ENCODE measurements around the gene MRPS27.

Gene MRPS27

GRCh38 chr5:72237879-72238278, 82.2 kb downstream of the MRPS27 start:
- CTCF ChIA-PET: interaction anchor here (2.3 kb wide), 1 partner anchor 10 kb away, joined by 10 read pairs; no protein-coding TSS in a partner anchor
- no peak for DNase-seq (ENCODE audit: extremely low spot score)
- no peak for TF ChIP-seq CTCF (IDR thresholded peaks at IDR 0.05; ENCODE audit: control extremely low read depth, extremely low read depth, low read depth, missing control alignments)
- POLR2A ChIA-PET: no interaction called here

GRCh38 chr5:72237415-72237814, 82.6 kb downstream of the MRPS27 start:
- POLR2A ChIA-PET: no interaction called here
- CTCF ChIA-PET: interaction anchor here (0.6 to 1.6 kb wide), 2 partner anchors 8 to 15 kb away, joined by 3 to 10 read pairs; no protein-coding TSS in a partner anchor
- TF ChIP-seq CTCF (IDR thresholded peaks at IDR 0.05; ENCODE audit: control extremely low read depth, extremely low read depth, low read depth, missing control alignments): no peak
- no peak for DNase-seq (ENCODE audit: extremely low spot score)

- ChIA-PET POLR2A (no interaction called here), CTCF (interaction anchor here (0.8 to 2.5 kb wide), 4 partner anchors 9 to 73 kb away, joined by 4 to 11 read pairs (median 8); no protein-coding TSS in a partner anchor)
- TF ChIP-seq CTCF (IDR thresholded peaks at IDR 0.05; ENCODE audit: control extremely low read depth, extremely low read depth, low read depth, missing control alignments): no peak
- no peak for DNase-seq (ENCODE audit: extremely low spot score)
Measured at GRCh38 chr5:72235725-72236124, 84.3 kb downstream of the MRPS27 start.

- DNase-seq (ENCODE audit: extremely low spot score): no peak
- TF ChIP-seq CTCF (IDR thresholded peaks at IDR 0.05; ENCODE audit: control extremely low read depth, extremely low read depth, low read depth, missing control alignments): no peak
- ChIA-PET POLR2A (interaction anchor here (0.9 kb wide), 1 partner anchor 74 kb away, joined by 4 read pairs; no protein-coding TSS in a partner anchor), CTCF (interaction anchor here (0.8 to 2.5 kb wide), 6 partner anchors 10 to 131 kb away, joined by 3 to 11 read pairs (median 4); no protein-coding TSS in a partner anchor)
Measured at GRCh38 chr5:72234868-72235267, 85.2 kb downstream of the MRPS27 start.

GRCh38 chr5:72234265-72234700, 85.8 kb downstream of the MRPS27 start:
- CTCF ChIA-PET: interaction anchor here (1.3 to 2.5 kb wide), 3 partner anchors 11 to 132 kb away, joined by 4 to 11 read pairs (median 4); no protein-coding TSS in a partner anchor
- peak; percentile 50 for DNase-seq (ENCODE audit: extremely low spot score)
- no peak for TF ChIP-seq CTCF (IDR thresholded peaks at IDR 0.05; ENCODE audit: control extremely low read depth, extremely low read depth, low read depth, missing control alignments)
- POLR2A ChIA-PET: interaction anchor here (0.9 kb wide), 1 partner anchor 74 kb away, joined by 4 read pairs; no protein-coding TSS in a partner anchor

GRCh38 chr5:72233835-72234234, 86.2 kb downstream of the MRPS27 start:
- ChIA-PET POLR2A (no interaction called here), CTCF (interaction anchor here (1.3 to 2.5 kb wide), 2 partner anchors 11 to 132 kb away, joined by 4 to 11 read pairs; no protein-coding TSS in a partner anchor)
- no peak for DNase-seq (ENCODE audit: extremely low spot score)
- TF ChIP-seq CTCF (IDR thresholded peaks at IDR 0.05; ENCODE audit: control extremely low read depth, extremely low read depth, low read depth, missing control alignments): no peak

Measured in GM10248 (cell line).